Activated naive CD8-positive, alpha-beta T cell (primary cell): ENCODE data around the gene GEMIN7.

Experiments used
- H3K27ac Mint-ChIP-seq: one replicate; pipeline ENCODE4 v1.8.0; 2021; ENCODE audit warnings: mixed read lengths
- H3K27me3 Mint-ChIP-seq: one replicate; pipeline ENCODE4 v1.8.0; 2021; ENCODE audit warnings: mixed read lengths
- H3K36me3 Mint-ChIP-seq: one replicate; pipeline ENCODE4 v1.8.0; 2021; ENCODE audit warnings: mixed read lengths
- H3K4me1 Mint-ChIP-seq: one replicate; pipeline ENCODE4 v1.8.0; 2021; ENCODE audit warnings: low read depth, mixed read lengths
- H3K4me3 Mint-ChIP-seq: one replicate; pipeline ENCODE4 v1.8.0; 2021; ENCODE audit warnings: mild to moderate bottlenecking, mixed read lengths
- H3K9me3 Mint-ChIP-seq: one replicate; pipeline ENCODE4 v1.8.0; 2021; ENCODE audit warnings: low read depth, mixed read lengths

GEMIN7 gene, protein sequence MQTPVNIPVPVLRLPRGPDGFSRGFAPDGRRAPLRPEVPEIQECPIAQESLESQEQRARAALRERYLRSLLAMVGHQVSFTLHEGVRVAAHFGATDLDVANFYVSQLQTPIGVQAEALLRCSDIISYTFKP

DNA sequence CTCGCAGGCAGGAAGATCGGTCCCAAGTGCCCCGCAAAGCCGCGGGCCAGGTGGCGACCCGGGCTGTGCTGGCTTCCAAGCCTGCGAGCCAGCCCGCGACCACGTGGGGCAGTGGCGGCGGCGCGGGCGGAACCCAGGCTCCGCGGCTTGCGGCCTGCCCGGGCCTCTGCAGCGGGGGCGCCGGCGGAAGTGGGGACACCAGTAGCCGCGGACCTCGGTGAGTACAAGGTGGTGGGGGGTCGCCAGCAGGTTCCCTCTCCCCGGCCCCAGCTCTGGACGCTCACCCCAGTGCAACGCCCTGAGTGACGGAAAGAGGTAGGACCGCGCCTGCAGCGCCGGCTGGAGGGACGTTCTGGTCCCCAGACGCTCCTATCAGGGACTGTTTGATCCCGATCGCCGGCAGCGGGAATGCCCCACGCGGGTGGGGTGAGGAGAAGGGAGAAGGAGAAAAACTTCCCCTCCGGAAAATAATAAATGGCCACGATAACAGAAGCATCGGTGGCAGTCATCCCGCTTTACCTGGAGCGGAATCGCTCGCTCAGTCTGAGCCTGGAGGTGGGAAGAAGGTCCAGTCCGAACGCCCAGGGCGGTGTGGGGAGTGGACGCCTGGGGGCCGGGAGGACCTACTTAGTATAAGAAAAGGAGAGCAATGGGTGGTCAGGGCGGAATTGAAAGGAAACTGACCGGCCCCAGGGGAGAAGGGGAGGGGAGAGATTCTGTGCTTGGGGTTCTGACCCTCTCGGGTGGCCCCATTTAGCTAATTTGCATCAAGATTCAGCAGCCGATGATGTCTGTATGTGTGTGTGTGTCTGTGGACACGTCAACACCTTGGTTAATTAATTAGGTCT, at the start of gene GEMIN7:
TSS of gene GEMIN7 (plus strand) at position 198 of the 848 bp plus-strand sequence. CDS start 10,855 bp downstream, outside the sequence.
- peaks cover 6% of the 10 kb centered on the region for H3K36me3 Mint-ChIP-seq
- H3K27me3 Mint-ChIP-seq = no peaks in the 10 kb centered on the region
- peak within 1 kb of the TSS; percentile 97 for H3K4me3 Mint-ChIP-seq
- peak within 1 kb of the TSS; percentile 92 for H3K27ac Mint-ChIP-seq
- H3K4me1 Mint-ChIP-seq = peaks cover 40% of the 10 kb centered on the region
- H3K9me3 Mint-ChIP-seq = no peaks in the 10 kb centered on the region

DNA sequence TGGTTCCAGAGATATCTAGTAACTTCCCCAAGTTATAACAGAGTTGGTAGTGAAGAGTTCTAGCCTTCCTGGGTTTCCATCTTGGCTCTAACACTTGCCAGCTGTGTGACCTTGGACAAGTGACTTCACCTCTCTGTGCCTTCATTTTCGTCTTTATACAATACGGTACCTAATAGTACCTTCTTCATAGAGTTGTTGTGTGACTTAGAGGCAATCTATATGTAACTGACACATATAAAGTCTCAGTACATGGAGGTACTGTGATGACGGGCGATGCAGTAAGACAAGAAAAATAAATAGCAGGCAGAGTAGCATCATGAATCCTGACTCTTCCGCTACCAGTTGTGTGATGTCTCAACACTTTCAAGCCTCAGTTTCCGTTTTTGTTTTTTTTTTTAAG, 48.2 kb upstream of the GEMIN7 start:
- H3K27ac Mint-ChIP-seq = no peak overlapping the region
- H3K4me3 Mint-ChIP-seq = no peak overlapping the region
- peaks cover 10% of the 10 kb centered on the region for H3K36me3 Mint-ChIP-seq
- no peaks in the 10 kb centered on the region for H3K9me3 Mint-ChIP-seq
- H3K27me3 Mint-ChIP-seq = no peaks in the 10 kb centered on the region
- no peaks in the 10 kb centered on the region for H3K4me1 Mint-ChIP-seq

DNA sequence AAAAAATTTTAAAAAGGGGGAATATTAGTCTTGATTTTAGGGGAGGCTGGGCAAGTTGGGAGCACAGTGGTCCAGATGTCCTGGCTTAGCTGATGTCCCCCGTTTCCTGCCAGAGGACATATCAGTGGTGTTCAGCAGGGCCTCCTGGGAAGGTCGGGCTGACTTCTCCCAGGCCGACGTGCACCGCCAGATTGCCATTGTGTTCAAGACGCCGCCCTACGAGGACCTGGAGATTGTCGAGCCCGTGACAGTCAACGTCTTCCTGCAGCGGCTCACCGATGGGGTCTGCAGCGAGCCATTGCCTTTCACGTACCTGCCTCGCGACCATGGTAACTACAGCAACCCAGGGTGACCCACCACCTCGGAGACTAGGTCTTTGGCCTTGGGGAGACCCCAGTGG, 46.6 kb upstream of the GEMIN7 start:
- Mint-ChIP-seq H3K27me3 (no peaks in the 10 kb centered on the region), H3K4me1 (no peaks in the 10 kb centered on the region), H3K9me3 (no peaks in the 10 kb centered on the region), H3K27ac (no peak overlapping the region), H3K36me3 (peaks cover 8% of the 10 kb centered on the region), H3K4me3 (no peak overlapping the region)

DNA sequence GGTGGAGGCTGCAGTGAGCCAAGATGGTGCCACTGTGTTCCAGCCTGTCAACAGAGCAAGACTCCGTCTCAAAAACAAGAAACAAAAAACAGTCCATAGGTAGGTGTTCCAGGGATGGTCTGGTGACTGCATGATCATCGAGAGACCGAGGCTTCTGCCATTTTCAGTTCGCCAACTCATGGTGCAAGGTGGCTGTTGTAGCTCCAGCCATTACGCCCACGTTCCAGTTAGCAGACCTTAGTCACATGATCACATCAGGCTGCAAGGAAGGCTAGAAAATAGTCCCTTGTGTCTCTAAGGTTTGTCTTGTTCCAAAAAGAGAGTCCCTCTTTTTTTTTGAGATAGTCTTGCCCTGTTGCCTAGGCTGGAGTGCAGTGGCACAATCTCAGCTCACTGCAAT, 43.3 kb upstream of the GEMIN7 start:
- Mint-ChIP-seq H3K4me1 (peaks cover 18% of the 10 kb centered on the region), H3K4me3 (no peak overlapping the region), H3K27ac (no peak overlapping the region), H3K27me3 (no peaks in the 10 kb centered on the region), H3K9me3 (no peaks in the 10 kb centered on the region), H3K36me3 (peaks cover 8% of the 10 kb centered on the region)

DNA sequence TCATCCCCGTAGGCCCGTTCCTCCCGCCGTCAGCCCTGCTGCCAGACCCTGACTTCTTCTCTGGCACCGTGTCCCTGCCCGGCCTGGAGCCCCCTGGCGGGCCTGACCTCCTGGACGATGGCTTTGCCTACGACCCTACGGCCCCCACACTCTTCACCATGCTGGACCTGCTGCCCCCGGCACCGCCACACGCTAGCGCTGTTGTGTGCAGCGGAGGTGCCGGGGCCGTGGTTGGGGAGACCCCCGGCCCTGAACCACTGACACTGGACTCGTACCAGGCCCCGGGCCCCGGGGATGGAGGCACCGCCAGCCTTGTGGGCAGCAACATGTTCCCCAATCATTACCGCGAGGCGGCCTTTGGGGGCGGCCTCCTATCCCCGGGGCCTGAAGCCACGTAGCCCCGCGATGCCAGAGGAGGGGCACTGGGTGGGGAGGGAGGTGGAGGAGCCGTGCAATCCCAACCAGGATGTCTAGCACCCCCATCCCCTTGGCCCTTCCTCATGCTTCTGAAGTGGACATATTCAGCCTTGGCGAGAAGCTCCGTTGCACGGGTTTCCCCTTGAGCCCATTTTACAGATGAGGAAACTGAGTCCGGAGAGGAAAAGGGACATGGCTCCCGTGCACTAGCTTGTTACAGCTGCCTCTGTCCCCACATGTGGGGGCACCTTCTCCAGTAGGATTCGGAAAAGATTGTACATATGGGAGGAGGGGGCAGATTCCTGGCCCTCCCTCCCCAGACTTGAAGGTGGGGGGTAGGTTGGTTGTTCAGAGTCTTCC, 41.5 kb upstream of the GEMIN7 start:
- Mint-ChIP-seq H3K27me3 (no peaks in the 10 kb centered on the region), H3K27ac (no peak overlapping the region), H3K4me1 (peaks cover 31% of the 10 kb centered on the region), H3K9me3 (no peaks in the 10 kb centered on the region), H3K36me3 (peaks cover 12% of the 10 kb centered on the region), H3K4me3 (peak overlapping the region; percentile 91)

DNA sequence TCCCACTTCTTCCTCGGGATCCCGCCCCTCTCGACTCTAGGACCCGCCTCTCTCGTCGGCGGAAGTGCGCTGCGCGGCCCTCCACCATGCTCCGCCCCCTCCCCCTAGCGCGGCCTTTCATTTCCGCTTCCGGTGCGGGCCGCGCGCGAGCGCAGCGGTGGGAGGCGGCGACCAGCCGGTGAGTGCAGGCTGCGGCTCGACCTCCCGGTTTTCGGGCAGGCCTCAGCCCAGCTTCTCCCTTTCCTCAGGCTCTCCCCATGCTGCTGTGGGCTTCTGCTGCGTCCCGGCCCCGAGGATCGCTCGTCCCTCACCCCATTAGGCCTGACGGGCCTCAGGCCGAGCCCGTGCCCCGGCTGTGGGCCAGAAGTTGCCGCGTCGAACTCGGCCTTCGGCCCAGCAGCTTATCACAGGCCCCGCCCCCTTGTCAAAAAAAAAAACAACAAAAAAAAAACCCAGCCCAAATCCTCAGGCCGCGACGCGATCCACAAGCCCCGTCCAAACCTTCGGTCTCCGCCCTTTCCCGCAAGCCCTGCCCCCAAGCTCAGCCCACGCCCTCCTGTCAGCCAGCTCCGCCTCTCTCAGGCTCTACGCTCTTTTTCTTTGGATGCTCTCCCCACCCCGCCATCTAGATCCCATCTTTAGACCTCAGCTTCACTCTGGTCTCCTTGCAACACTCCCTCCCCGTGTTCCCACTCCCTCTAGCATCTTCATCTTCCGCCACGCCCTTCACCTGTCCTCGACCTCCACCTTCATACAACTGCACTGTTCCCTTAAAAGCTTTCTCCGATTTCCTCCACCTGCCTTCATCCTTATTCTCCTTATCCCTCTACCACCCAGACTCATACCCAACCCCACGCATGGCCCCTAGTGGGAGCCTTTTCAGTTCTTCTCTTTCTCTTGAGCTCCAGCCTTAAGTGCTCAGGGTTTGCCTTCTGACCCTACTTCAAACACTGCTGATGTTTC, 39.8 kb upstream of the GEMIN7 start, which contains the start of gene CLASRP:
TSS of gene CLASRP (plus strand) at position 115 of the 963 bp plus-strand sequence. CDS start 1,168 bp downstream, outside the sequence.
- Mint-ChIP-seq H3K4me1 (peaks cover 34% of the 10 kb centered on the region), H3K9me3 (no peaks in the 10 kb centered on the region), H3K4me3 (peak within 1 kb of the TSS; percentile 91), H3K27me3 (no peaks in the 10 kb centered on the region), H3K27ac (peak within 1 kb of the TSS; percentile 84), H3K36me3 (peaks cover 8% of the 10 kb centered on the region)

DNA sequence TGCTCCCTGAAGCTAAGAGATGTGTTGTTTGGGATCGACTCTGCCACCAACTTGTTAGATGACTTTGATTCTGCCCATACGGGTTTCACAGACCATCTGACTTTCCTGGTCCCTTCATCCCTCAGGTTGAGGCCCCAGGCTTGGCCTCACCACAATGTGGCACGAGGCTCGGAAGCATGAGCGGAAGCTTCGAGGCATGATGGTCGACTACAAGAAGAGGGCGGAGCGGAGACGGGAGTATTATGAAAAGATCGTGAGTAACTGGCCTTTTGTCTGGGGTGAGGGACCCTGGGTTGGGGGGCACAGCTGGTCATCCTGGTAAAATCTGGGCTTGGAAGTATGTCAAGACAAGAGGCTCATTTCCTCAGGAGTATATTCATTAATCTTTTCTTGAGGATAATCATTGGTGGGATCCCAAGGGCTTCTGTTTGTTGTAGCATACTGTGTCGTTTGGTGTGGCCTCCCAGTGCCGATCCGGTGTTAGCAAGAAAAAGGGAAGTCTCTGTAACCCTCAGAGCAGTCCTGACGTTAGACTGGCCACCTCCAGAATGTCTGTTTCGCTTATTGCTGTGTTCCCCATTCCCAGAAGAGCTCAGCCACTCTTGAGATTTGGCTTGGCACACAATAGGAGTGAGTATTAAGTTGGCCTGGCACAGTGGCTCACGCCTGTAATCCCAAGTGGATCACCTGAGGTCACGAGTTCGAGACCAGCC, 38.8 kb upstream of the GEMIN7 start:
- peak overlapping the region; percentile 91 for H3K4me3 Mint-ChIP-seq
- H3K36me3 Mint-ChIP-seq = peaks cover 5% of the 10 kb centered on the region
- H3K27me3 Mint-ChIP-seq = no peaks in the 10 kb centered on the region
- peaks cover 40% of the 10 kb centered on the region for H3K4me1 Mint-ChIP-seq
- H3K27ac Mint-ChIP-seq = no peak overlapping the region
- no peaks in the 10 kb centered on the region for H3K9me3 Mint-ChIP-seq

DNA sequence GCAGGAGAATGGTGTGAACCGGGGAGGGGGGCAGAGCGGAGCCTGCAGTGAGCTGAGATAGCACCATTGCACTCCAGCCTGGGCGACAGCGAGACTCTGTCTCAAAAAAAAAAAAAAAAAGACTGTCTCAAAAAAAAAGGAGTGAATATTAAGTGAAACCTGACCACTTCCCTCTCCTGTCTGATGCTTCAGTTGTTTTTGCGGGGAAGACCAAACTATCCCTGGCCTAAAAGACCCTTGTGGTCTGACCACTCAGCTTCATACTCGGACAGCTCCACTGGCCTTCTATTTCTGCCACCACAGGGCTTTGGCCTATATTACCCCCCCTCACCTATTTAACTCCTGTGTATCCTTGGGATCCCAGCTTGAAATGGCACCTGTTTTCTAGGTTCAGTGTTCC, 37.9 kb upstream of the GEMIN7 start:
- Mint-ChIP-seq H3K9me3 (no peaks in the 10 kb centered on the region), H3K27me3 (no peaks in the 10 kb centered on the region), H3K36me3 (peaks cover 5% of the 10 kb centered on the region), H3K4me3 (peak overlapping the region; percentile 74), H3K4me1 (peaks cover 48% of the 10 kb centered on the region), H3K27ac (peak overlapping the region; percentile 51)

DNA sequence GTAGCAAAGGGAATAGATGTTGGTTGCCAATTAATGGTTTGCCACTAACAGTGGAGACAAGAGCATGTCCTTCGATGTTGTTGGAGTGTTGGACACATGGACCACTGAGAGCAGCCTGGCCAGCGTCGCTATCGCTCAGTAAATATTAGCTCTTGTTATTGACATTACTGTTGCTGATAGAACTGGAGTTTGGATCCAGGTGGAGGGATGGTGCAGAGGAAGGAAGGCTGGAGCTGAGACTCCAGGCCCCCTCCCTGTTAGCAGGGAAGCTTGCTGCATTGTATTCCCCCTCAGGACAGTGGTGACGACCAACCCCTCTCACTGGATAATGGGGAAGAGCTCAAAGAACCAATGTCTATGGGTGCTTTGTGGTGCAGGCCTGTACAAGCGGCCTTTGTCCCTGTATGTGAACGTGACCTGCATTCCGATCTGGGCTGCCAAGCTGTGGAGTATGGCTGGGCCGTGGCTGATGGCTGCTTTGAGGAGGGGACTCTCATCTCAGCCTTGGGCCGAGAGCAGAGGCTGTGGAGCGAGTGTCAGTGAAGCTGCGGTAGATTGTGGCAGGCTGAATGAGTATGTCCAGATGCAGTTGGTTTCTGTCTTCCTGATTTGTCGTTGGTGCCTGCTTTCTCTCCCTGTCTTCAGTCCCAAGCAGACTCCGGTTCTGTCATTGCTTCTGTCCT, 33.2 kb upstream of the GEMIN7 start:
- Mint-ChIP-seq H3K36me3 (peaks cover 3% of the 10 kb centered on the region), H3K4me3 (no peak overlapping the region), H3K27me3 (no peaks in the 10 kb centered on the region), H3K27ac (no peak overlapping the region), H3K4me1 (peaks cover 55% of the 10 kb centered on the region), H3K9me3 (no peaks in the 10 kb centered on the region)

DNA sequence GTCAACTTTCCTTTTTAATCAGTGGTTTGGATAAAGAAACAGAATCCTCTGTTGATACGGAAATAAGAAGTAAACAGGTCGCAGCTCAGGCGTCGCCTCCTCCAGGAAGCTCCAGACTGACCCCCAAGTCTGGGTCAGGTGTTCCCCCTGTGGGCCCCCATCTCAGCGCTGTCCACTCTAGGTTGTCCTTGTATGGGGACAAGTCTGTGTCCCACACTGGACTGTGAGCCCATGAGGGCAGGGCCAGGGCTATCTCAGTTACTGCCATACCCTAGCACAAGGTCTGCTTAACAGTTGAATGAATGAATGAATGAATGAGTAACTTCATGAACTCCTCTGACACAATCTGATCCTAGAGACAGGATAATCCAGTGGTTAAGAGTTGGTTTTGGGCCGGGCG, 32.7 kb upstream of the GEMIN7 start:
- H3K27ac Mint-ChIP-seq = no peak overlapping the region
- H3K4me3 Mint-ChIP-seq = no peak overlapping the region
- H3K27me3 Mint-ChIP-seq = no peaks in the 10 kb centered on the region
- no peaks in the 10 kb centered on the region for H3K9me3 Mint-ChIP-seq
- peaks cover under 1% of the 10 kb centered on the region for H3K36me3 Mint-ChIP-seq
- peaks cover 54% of the 10 kb centered on the region for H3K4me1 Mint-ChIP-seq

DNA sequence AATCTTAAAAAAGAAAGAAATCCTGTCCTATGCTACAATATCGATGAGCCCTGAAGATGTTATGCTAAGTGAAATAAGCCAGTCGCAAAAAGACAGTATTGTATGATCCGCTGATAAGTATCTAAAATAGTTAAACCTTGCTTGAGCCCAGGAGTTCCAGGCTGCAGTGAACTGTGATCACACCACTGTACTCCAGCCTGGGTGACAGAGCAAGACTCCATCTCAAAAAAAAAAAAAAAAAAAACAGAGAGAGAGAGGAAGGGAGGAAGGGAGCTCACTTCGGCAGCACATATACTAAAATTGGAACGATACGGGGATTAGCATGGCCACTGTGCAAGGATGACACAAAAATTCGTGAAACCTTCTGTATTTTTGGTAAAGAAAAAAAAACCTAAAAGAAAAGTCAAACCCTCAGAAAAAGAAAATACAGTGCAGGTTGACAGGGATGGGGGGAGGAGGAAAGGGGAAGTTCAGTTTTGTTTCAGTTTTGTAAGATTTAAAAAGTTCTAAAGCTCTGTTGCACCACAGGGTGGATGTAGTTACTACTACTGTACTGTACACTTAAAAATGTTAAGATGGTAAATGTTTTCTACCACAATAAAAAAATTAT, 31.8 kb upstream of the GEMIN7 start:
- H3K36me3 Mint-ChIP-seq = no peaks in the 10 kb centered on the region
- H3K27ac Mint-ChIP-seq = peak overlapping the region; percentile 81
- H3K27me3 Mint-ChIP-seq = no peaks in the 10 kb centered on the region
- no peaks in the 10 kb centered on the region for H3K9me3 Mint-ChIP-seq
- H3K4me3 Mint-ChIP-seq = peak overlapping the region; percentile 66
- peaks cover 46% of the 10 kb centered on the region for H3K4me1 Mint-ChIP-seq

DNA sequence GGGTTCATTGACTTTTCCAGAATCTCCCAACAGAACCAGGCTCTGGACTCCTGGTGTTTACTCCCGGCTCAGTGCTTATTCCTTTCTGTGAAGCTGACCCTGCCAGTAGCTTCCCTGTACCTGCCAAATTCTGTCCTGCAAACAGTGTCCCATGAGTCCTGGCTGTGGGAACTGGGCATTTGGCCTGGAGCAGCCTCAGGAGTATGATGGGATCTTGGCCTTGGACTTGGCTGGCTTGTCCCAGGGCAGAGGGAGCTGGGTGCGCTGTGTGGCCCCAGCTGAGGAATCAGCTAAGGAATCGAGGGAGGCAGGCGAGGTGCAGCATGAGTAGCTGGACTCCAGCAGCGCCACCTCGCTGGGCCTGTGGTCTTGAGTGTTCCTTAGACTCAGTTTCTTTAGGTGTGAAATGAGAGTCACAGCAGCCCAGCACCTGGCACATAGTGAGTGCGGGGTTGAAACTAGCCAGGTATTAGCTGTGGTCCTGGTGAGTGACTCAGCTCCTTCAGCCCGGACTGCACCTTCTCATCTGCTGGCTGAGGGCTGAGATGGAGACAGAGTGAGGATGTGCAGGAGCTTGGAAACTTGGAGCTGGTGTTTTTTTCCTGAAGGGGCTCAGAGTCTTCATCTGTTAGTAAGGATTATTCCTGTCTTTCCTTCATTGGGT, 29.9 kb upstream of the GEMIN7 start:
- no peak overlapping the region for H3K4me3 Mint-ChIP-seq
- H3K27me3 Mint-ChIP-seq = no peaks in the 10 kb centered on the region
- H3K27ac Mint-ChIP-seq = peak overlapping the region; percentile 58
- peaks cover 43% of the 10 kb centered on the region for H3K4me1 Mint-ChIP-seq
- no peaks in the 10 kb centered on the region for H3K9me3 Mint-ChIP-seq
- H3K36me3 Mint-ChIP-seq = no peaks in the 10 kb centered on the region

DNA sequence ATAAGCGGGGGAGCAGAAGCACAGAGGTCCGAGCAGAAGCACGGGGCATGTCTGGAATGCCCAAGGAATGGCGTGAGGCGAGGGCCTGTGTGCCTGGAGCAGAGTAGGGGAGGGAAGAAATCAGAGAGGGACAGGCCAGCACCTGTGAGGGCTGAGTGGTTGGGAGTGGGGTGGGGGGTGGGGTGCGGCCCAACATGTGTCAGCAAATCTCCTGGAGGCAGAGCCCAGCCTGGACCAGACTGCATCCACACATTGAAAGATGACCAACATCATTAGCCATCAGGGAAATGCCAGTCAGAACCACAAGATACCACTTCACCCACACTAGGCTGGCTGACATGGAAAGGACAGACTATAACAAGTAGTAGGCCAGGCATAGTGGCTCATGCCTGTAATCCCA, 29.0 kb upstream of the GEMIN7 start:
- H3K27ac Mint-ChIP-seq = no peak overlapping the region
- H3K36me3 Mint-ChIP-seq = no peaks in the 10 kb centered on the region
- peaks cover 38% of the 10 kb centered on the region for H3K4me1 Mint-ChIP-seq
- H3K4me3 Mint-ChIP-seq = no peak overlapping the region
- H3K9me3 Mint-ChIP-seq = no peaks in the 10 kb centered on the region
- no peaks in the 10 kb centered on the region for H3K27me3 Mint-ChIP-seq
